Activated CD4-positive, alpha-beta T cell treated with anti-CD3 and anti-CD28 coated beads for 24 hours (primary cell): ENCODE measurements around the gene TAF1A.
"Not testable (repeated sequence)": the region's sequence is repeated elsewhere in the genome, so short reads cannot be mapped to it uniquely, and the experiment has no call there.

Experiments
- DNase-seq, 2 donors: peaks; one replicate each; pipeline ENCODE4 v3.0.0-alpha.2; 2020; ENCODE audit warnings: low read depth in 2 of 2

Gene TAF1A

GRCh38 chr1:222589462-222590302, at the start of gene TAF1A:
Gene TAF1A (minus strand): TSS chr1:222589933.
- DNase-seq = peak; percentile 70 to 75

GRCh38 chr1:222634180-222635013, 44.7 kb upstream of the TAF1A start:
- peak; percentile 33 to 76 for DNase-seq

- no peak for DNase-seq
These were observed 43.0 kb upstream of the TAF1A start for GRCh38 chr1:222632749-222633148.

DNA sequence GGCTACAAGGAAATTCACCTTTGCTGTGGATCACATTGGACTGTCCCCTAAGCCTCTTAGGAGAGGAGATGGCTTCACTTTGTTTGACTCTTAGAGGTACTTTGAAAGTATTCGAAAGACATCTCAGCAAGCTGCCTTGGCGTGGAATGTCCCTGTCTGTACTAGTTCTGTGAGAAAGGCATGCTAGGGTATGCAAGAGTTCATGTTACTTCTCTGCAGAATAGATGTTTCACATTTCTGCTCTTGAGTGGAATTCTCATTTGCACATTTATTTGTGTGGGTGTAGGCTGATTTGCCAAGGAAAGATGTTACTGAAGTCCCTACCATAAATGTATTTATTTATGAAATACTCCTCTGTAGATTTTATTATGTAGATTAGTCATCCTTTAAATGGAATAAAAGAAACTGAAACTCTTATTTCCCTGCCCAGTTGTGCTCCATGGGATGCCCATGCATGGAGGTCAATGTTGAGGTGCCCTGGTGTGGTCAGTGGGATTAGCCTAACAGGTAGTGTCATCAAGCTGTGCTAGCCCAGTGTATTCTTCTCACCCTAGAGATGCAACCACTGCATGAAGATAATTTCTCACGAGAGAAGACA, 42.0 kb upstream of the TAF1A start:
- DNase-seq = no peak

- DNase-seq = no peak
These were observed 40.3 kb upstream of the TAF1A start for GRCh38 chr1:222629921-222630535.

- no peak for DNase-seq
These were observed 37.5 kb upstream of the TAF1A start for GRCh38 chr1:222627232-222627631.

GRCh38 chr1:222624214-222624613, 34.5 kb upstream of the TAF1A start:
- no peak for DNase-seq

- DNase-seq = no peak
These were observed 33.7 kb upstream of the TAF1A start for GRCh38 chr1:222623458-222623857.

- DNase-seq = no peak
These were observed 33.0 kb upstream of the TAF1A start for GRCh38 chr1:222622765-222623164.

GRCh38 chr1:222620566-222620965, 30.8 kb upstream of the TAF1A start:
- no peak for DNase-seq

GRCh38 chr1:222618880-222619596, 29.3 kb upstream of the TAF1A start:
- peak in 1 of 2 donors; percentile 5 for DNase-seq

- DNase-seq = peak; percentile 18 to 60
These were observed 28.5 kb upstream of the TAF1A start, which contains the start of gene MIA3 for GRCh38 chr1:222618001-222618879. Gene MIA3 (plus strand): TSS chr1:222618097. CDS start chr1:222618111, 14 bp downstream.

DNA sequence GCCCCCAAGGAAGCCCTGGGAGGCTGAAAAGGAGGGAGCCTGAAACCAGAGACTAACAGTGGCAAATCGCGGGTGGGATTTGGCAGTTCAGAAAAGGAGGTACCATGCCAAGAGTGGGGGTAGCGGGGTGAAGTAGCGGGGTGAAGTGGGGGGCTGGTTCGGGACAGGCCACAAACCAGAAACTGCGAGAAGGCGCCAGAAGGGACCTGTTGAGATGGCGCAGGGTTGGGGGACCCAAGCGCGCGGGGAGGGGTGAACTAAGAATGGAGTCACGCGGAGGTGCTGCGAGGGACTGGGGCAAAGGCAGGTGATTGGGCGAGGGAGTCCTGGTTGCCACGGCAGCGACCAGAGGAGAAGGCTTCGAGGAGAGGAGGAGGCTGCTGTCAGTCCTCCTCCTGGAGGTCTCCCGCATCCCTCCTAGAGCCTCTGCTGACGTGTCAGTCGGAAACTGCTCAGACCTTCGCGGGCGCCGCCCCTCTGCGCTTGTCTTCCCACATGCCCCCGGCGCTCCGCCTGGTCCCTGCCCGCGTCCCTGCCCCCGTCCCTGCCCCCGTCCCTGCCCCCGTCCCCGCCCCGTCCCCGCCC, 27.7 kb upstream of the TAF1A start:
- peak; percentile 78 to 82 for DNase-seq

- DNase-seq = no peak
These were observed 26.8 kb upstream of the TAF1A start for GRCh38 chr1:222616525-222616924.

GRCh38 chr1:222613627-222614026, 23.9 kb upstream of the TAF1A start:
- DNase-seq = no peak

- no peak for DNase-seq
These were observed 21.0 kb upstream of the TAF1A start for GRCh38 chr1:222610728-222611127.

GRCh38 chr1:222609111-222609510, 19.4 kb upstream of the TAF1A start:
- not testable (repeated sequence) for DNase-seq

DNA sequence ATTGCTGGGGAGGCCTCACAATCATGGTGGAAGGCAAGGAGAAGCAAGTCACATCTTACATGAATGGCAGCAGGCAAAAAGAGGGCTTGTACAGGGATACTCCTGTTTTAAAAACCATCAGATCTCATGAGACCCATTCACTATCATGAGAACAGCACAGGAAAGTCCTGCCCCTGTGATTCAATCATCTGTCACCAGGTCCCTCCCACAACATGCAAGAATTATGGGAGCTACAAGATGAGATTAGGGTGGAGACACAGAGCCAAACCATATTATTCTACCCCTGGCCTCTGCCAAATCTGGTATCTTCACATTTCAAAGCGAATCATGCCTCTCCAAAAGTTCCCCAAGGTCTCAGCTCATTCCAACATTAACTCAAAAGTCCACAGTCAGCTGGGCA, 17.0 kb upstream of the TAF1A start:
- no peak for DNase-seq

DNA sequence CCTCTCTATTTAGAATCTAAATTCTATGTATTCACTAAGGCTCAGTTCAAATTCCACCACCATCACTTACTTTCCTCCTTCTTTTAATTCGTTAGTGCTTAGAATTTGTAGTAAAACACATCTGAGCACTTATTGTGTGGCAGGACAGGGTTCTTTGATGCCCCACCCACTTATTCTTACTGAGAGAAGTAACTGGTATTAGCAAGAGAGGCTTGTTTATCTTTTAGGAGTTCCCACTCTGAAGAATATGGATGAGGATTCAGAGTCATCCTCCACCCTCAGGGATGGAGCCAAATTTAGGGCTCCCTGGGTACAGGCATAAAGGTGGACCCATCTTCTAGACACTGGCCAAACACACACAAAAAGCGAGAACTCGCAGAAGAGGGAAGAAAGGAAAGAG, 11.5 kb upstream of the TAF1A start:
- DNase-seq = no peak

DNA sequence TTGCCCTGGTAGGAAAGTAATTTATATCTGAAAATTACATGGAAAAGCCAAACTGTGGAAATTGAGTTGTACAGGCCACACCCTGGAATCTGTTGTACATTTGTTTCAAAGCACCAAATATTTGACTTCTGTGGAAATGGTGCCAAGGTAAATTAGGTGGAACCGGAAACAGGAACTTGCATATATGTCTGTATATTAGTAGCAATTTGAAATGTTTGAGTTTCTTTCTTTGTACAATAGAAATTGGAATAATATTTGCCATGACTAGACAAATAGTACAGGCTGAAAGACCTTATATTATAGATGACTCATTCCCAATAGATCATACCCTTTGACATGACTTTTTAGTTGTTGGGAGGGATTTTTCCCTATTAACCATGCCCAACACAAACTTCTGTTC, 10.5 kb upstream of the TAF1A start:
- DNase-seq = no peak
